Occipital lobe (tissue), 2 donors: ENCODE results near the gene SRC. TPM values are rescaled to one million over a fixed set of nuclear protein-coding genes. Genes with fewer than 3 reads are reported as not detected.

Experiments used
- DNase-seq: peaks from one replicate; lab custom pipeline; 2025; lab: John Stamatoyannopoulos, UW
- total RNA-seq: library from RNA; depleted of rRNA; stranded (reverse); fragments of >200 nt; gene quantifications from one replicate; pipeline ENCODE4 v1.2.3, GENCODE V29; 2014

The SRC gene
- 19.2 TPM for total RNA-seq

DNA sequence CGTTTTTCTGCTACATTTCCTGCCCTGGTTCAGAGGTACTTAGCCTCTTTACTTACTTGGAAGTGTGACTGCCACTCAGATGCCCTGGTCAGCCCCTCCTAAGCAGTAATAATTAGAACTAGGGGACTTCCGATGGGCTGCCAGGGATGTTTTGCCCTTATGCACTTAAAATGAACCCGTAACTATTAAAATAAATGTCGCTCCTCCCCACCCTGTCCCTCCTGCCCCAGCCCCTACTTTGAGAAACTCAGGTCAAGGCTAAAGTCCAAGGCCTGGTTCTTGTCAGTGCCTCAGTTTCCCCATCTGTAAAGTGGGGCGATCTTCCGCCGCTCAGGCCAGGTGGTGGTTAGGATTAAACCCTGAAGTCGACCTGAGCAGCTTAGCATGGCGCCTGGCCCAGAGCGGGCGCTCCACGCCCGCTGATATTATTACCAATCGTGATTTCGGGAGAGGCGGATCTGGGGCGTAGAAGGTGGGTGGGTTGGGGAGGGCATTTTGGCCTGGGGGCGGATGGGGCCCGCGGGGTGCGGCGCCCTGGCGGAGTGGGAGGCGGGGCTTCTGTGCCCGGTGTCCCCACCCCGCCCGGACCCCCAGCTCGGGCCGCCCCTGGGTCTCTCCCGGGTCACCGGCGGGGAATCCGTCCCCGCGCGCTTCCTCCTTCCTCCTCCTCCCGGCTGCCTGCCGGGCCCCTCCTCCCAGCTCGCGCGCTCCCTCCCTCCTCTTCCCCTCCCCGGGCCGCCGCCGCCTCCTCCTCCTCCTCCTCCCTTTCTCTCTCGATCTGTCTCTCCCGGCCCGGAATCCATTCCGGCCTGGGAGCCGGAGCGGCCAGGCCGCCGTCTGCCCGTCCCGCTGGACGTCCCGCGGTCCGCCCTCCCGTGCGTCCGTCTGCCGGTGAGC, at the start of gene SRC:
Gene SRC (plus strand): TSS at position 802 of the 897 bp plus-strand sequence. CDS start 38,014 bp downstream, outside the sequence.
- peak; percentile 32 for DNase-seq

DNA sequence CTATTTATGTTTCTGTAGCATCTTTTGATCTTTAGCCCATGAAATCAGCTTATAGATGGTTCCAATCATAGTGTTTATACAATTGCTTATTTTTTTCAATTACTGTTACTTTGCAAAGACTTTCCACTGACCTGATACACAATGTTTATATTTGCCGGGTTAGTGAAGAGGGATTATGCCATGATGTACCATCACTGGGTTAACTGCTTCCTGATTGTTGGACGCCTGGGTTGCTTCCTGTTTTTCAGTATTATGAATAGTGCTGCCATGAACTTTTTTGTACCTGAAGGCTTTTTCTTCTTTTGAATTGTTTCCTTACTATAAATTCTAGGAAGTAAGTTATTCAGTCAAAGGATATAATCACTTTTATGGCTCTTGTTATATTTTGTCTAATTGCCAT, 49.6 kb upstream of the SRC start:
- no peak for DNase-seq

DNA sequence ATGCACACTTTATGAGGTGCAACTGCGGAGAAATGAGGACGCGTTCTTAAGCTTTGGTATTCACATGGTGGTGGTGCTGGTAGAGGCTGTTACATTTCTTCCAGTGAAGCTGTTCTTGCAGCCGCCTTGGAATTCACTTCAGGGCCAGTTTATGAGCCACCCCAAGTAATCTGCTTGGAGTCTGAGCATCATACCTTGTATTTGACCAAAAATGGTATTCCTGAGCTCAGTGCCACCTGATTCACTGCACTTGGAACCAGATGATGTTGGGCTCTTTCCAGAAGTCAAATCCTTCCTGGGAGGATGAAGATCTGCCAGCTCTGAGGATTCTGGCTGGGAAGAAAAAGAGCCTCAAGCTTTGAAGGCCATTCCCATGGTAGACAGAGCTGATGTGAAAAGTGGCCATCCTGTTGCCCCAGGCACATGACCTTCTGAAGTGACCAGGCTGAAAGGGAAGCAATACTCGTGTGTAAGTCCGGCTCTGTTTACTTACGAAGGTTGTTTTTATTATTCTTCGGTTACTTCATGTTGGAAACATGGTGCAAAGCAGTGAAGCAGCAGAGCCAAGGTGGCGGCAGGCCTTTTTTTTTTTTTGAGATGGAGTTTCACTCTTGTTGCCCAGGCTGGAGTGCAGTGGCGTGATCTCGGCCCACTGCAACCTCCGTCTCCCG, 48.7 kb upstream of the SRC start:
- DNase-seq, result no peak

- no peak for DNase-seq
These were observed 47.6 kb upstream of the SRC start for GRCh38 chr20:37298190-37298939.

DNA sequence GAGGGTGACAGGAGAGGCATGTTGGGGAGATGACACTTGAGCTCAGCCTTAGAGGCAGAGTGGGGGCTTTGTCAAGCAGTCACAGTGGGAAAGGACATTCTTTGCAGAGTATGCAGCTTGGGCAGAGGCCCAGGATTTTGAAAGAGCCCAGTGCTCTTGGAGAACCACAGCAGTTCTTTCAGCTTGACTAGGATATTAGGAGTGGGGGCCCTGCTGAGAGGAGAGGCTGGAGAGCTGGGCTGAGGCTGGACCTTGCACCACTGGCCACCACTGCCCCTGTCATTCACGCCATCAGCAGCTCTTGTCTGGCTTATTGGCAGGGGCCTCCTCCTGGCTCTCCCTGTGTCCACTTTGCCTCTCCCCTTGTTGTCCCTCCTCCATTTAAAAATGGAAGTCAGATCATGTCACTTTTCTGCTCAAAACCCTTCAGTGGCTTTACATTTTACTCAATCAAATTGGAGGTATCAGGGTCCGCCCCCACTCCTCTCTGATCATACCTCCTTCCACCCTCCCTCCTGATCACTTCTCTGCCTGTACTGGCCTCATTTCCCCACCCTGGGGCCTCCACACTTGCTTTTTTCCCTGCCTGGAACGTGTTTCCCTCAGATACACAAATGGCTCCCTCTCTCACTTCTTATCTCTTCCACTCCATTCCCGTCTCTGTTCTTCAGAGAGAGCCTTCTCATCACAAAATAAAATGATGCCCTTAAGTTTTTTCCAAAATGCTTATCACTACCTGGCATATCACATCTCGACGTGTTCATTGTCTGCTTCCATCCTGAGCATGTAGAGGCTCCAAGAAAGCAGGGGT, 46.0 kb upstream of the SRC start:
- DNase-seq, result no peak

GRCh38 chr20:37301120-37301519, 44.8 kb upstream of the SRC start:
- DNase-seq, result no peak

DNA sequence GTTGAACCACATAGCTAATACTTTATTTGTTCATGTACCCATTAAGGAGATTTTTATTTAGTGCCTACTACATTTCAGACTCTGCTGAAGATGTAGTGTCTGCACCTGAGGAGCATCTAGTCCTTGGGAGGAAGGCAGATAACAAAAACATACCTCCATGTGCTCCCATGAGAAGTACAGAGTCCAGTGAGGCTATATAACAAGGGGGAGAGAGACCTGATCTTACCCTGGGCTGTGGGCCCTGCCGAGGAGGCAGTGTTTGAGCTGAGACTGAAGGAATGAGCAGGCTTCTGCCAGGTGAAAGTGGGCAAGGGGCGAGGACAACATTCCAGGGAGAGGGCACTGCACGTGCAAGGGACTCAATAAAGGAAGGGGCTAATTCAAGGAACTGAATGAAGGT, 44.4 kb upstream of the SRC start:
- DNase-seq, result no peak

GRCh38 chr20:37302981-37303380, 43.0 kb upstream of the SRC start:
- no peak for DNase-seq

GRCh38 chr20:37303637-37304036, 42.3 kb upstream of the SRC start:
- no peak for DNase-seq

- DNase-seq, result no peak
These were observed 40.9 kb upstream of the SRC start for GRCh38 chr20:37305079-37305478.

- no peak for DNase-seq
These were observed 40.1 kb upstream of the SRC start for GRCh38 chr20:37305839-37306238.

GRCh38 chr20:37308086-37309050, 37.6 kb upstream of the SRC start:
- DNase-seq, result no peak

GRCh38 chr20:37309290-37309689, 36.6 kb upstream of the SRC start:
- no peak for DNase-seq

DNA sequence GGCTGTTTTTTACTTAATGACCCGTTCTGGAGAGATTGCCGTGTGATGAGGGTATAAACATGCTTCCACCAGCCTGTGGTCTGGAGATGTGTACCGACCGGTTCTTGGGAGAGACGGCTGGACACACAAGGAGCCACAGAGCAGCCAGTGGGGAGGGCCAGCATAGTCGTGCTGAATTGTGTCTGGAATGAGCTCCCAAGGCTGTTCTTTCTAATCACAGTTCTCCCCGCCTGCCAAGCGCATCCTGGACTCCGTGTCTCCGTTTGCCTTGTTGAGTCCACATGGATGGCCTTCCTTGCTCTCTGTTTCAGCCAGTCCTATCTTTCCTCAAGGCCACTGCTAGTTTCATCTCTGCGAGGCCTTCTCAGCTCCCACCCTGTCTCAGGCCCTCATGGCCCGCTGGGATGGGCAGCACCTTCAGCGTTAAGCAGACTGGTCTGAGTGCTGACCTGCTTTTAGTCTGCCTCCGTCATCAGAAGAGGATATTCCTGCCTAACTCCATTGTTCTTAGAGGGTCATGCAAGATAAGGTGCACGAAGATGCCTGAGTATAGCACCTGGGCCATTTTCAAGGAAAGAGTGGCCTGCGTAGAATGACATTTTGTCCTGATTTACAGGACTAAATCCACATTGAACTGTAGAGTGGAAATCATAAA, 35.9 kb upstream of the SRC start:
- DNase-seq, result no peak

DNA sequence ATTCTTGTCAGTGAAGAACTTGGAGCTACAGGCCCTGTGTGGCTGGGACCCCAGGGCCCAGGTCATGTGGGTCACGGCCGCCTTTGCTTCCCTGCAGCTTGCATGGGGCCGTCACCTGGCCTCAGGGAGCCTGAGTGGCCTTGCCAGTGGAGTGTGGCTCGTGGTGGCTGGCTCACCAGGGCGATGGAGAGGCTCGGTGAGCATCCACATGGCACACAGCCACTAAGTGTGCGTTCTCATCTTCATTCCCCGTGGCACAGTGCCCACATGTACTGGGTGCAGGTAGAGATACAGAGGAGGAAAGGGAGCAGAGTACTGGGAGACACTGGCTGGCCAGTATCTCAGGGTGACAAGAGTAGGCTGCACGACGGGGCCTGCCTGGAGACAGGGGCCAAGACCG, 35.0 kb upstream of the SRC start:
- DNase-seq, result no peak

GRCh38 chr20:37311710-37312355, 34.1 kb upstream of the SRC start:
- DNase-seq, result no peak

- DNase-seq, result no peak
These were observed 32.3 kb upstream of the SRC start for GRCh38 chr20:37313546-37314091.

DNA sequence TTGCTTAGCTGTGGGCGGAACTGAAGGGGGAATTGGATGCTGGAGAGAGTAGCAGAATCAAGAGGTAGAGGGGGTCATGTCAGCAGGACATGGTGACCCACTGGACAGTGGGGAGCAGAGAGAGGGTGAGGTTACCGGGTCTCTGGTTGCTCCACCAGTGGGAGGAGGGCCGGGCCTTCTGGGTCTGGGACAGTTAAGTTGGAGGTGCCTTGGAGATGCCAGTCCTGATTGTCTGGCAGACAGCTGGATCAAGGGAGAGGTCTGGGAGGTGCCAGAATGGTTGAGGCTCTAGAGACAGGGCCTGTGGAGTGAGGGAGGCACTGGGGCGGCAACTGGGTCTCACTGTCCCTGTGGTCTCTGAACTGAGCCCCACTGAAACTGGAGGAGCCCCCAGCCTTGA, 31.8 kb upstream of the SRC start:
- DNase-seq, result no peak

GRCh38 chr20:37314617-37315016, 31.3 kb upstream of the SRC start:
- no peak for DNase-seq
